Stimulated activated CD8-positive, alpha-beta memory T cell treated with anti-CD3 and anti-CD28 coated beads, Interleukin-12 subunit alpha, Interleukin-12 subunit beta, amount 100 ng/mL, for 1 hour (primary cell): ENCODE measurements around the gene NFYC.

ENCODE experiments used
- DNase-seq: peaks from one replicate; pipeline ENCODE4 v3.0.0-alpha.2; 2020; ENCODE audit warnings: low read depth

The NFYC gene

GRCh38 chr1:40783001-40783905 lies 91.7 kb downstream of the NFYC start, which contains the start of gene KCNQ4:
KCNQ4 (plus strand) TSS chr1:40783787; CDS start chr1:40784094, 307 bp downstream.
- DNase-seq, result no peak

DNA sequence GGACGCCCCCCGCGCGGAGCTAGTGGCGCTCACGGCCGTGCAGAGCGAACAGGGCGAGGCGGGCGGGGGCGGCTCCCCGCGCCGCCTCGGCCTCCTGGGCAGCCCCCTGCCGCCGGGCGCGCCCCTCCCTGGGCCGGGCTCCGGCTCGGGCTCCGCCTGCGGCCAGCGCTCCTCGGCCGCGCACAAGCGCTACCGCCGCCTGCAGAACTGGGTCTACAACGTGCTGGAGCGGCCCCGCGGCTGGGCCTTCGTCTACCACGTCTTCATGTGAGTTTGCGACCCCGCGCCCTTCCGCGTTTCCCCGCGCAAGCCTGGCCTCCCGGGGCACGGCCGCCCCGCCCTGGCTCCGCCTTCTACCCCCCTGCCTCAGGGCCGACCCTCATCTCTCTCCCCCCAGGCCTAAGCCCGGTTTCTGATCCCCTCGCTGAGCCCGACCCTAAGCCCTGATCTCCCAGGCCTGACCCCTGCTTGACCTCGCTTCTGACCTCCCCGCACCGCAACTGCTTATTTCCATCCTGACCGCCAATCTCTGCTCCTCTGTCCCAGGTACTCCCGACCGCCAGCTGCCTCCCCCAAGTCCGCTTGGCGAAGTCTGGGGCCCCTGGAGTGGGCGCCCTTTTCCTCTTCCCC lies 92.8 kb downstream of the NFYC start:
- DNase-seq, result no peak

GRCh38 chr1:40784771-40785151 lies 93.3 kb downstream of the NFYC start:
- DNase-seq, result no peak

GRCh38 chr1:40785446-40785845 lies 93.9 kb downstream of the NFYC start:
- no peak for DNase-seq

DNA sequence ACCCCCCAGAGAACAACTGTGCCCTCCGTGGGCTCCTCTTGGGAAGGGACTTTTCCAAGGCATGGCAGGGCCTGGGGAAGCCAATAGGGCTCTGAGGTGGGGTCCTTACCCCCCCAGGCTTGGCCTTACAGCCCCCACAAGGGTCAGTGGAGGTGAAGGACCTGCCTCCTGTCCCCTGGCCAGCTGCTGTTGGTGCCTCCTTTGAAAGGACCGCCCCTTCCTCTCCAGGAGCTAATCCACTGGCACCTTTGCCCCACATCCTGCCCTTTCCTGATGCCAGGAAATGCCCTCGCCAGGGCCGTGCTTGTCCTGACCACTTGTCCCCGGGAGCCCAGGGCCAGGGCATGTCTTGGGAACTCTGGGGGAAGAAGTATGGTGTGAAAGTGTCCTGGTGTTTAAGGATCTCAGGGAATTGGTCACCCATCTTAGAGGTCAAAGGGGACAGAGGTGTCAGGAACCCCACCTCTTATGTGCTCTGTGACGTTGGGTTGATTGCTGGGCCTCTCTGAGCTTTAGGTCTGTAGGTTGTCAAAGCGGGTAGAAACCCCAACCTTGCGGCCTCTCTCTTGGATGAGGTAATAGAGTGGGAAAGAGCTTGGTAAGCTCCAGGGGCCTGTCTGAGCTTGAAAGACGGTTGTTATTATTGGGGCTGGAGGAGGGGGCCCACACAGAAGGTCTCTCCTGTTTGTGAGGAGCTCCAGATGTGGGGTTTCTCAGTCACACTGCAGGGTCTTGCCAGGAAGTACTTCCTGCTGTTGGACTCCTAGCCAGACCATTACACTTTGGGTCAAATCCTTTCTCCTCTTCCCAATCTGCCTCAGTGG lies 94.9 kb downstream of the NFYC start:
- no peak for DNase-seq

DNA sequence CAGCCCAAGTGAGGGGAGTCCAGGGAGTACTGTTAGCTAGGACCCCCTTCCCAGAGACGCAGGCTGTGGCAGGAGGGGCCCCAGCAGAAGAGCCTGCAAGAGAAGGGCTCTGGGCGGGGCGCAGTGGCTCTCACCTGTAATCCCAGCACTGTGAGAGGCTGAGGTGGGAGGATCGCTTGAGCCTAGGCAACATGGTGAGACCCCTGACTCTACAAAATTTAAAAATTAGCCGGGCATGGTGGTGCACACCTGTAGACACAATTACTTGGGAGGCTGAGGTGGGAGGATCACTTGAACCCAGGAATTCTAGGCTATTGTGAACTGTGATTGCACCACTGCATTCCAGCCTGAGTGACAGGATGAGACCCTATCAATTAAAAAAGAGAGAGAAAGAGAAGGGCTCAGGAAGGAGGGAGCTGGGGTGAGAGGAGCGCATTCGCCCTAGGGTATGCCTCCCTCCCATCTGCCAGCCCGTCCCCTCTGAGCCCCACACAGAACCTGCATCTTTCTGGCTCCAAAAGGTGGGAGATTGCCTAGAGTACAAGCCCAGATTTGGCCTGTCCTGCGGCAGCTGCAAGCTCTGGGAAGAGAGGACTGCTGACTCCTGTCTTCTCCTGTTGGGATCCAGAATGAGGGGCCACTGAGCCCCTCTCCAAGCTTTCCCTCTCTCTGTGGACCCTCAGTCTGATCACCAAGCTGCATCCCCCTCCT lies 95.6 kb downstream of the NFYC start:
- no peak for DNase-seq

- DNase-seq, result no peak
These were observed 96.4 kb downstream of the NFYC start for GRCh38 chr1:40787737-40788560.

- no peak for DNase-seq
These were observed 97.2 kb downstream of the NFYC start for GRCh38 chr1:40788561-40789341.

- no peak for DNase-seq
These were observed 97.8 kb downstream of the NFYC start for GRCh38 chr1:40789342-40789598.

- no peak for DNase-seq
These were observed 98.3 kb downstream of the NFYC start for GRCh38 chr1:40789661-40790430.

GRCh38 chr1:40792036-40792435 lies 100.5 kb downstream of the NFYC start:
- no peak for DNase-seq

DNA sequence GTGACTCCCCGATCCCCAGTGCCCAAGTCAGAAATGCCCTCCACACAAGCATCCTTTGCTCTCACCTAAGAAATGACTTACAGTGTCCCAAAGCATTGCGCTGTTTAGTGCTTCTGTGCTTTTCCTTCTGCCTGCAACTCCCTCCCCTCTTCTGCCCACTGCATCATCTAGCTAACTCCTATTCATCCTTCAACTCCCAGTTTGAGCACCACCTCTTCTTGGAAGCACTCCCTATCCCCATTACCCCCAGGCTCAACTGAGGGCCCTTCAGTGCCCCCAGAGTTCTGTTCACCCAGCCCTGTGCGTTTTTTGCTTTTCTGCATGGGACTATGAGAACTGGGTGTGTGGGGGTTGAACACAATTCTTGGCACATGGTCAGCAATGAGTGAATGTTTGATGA lies 102.1 kb downstream of the NFYC start:
- DNase-seq, result no peak

DNA sequence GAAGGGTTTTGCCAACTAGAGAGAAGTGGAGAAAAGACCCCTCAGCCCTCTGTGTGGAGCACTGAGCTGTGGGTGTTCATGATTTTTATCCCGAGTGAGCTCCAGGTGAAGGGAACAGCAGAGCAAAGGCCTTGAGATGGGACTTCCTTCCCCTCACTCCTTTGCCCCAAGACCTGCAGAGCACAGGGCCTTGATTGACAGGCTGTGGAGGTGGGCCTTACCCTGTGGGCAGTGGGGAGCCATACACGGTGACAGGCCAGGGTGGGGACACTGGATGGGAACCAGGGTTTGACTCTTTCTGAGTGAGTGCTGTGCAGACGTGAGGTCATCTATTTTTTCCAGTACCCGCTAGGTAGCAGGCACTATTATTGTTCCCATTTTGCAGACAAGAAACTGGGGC lies 102.5 kb downstream of the NFYC start:
- DNase-seq, result no peak

GRCh38 chr1:40794974-40795715 lies 103.6 kb downstream of the NFYC start:
- no peak for DNase-seq

DNA sequence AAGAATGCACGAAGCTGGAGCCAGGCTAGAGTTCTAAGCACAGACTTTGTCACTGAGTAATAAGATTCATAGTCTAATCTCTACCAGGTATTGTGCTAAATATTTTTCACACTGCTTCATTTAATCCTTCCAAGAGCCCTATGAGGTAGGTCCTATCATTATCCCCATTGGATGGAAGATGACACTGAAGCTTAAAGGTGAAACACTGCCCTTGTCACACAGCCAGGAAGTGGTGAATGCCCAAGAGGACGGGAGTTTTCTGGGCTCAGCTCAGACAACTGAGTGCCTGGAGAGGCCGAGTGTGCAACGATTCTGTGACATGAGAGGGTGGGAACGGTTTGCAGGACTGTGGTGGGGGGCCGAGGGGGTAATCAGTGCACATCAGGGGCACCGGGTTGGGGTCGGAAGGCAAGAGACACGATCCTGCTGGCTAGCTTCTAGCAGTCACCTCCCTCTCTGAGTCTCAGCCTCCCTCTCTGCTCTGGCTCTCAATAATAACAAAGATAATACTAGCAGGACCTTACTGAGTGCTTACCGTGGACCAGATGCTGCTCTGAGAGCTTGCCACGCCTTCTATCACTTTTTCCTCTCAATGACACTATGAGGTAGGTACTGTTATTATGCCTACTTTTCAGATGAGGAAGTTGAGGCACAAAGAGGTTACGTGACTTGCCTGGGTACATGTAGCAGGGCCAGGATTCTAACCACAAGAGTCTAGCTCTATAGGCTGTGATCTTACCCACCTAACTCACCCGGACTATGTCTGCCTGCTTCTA lies 104.5 kb downstream of the NFYC start:
- DNase-seq, result no peak

DNA sequence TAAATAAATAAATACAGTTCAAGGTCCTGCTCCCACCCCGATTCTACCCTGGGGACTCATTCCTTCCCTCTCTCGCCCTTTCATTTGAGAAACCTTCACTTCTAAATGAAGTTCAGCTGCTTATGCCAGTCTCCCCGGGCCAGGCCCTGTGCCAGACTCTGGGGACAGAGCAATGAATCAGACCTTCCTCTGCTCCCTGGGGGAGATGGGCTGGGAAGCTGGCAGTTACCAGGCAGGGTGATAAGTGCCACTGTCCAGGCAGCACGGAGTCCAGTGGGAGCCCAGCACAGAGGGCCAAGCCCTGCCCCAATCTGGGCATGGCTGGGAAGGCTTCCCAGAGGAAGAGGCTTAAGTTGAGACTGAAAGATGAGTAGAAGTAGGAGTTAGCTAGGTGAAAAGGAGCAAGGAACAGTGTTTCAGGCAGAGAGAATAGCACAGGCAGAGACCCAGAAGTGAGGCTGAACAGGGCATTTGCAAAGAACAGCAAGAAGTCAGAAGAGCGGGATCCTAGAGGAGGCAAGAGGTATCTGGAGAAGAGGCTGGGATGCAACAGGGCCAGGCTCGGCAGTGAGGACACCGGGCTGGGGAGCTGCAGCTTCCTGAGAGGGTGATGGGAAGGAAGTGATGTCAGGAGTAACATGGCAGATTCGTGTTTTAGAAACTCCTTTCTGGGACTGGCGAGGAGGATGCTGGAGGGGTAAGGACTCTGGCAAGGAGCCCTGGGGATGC lies 105.6 kb downstream of the NFYC start:
- no peak for DNase-seq

DNA sequence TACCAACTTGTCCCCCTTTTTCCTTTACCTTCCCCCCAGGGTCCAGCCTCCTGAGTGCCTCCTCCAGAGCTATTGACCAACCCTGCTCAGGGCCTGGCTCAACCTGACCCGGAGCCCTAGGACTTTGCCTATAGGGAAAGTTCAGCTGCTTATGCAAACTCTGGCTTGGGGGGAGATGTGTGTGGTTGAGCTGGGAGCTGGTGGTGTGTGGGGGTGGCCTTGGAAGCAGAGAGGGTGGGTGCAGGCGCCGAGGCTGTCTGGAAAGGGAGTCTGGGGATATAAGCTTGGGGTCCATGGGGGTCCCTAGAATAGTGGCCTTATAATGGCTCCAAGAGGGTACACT lies 106.1 kb downstream of the NFYC start:
- no peak for DNase-seq
